Panc1 (cell line): Measurements from ENCODE around the gene MARCHF3. TPM values are rescaled to one million over a fixed set of nuclear protein-coding genes. Genes with fewer than 3 reads are reported as not detected.

Source experiments
- ATAC-seq: fragments of 200-7000 bp; cut with Tn5 transposase; 2 replicates; pipeline ENCODE4 v1.9.1; 2020; ENCODE audit warnings: mild to moderate bottlenecking, moderate library complexity
- BruUV-seq: library from RNA; stranded (reverse); fragments of 400-500 nt; replicated peaks from 2 replicates; lab custom pipeline; 2021; lab: Mats Ljungman, UMichigan
- CTCF ChIA-PET: fragments of 300-600 bp; sonication (Branson Sonifier 250); formaldehyde crosslinking; loops from one replicate; lab custom pipeline; 2022; ENCODE audit warnings: antibody characterized with exemption; lab: Charles Lee
- POLR2A ChIA-PET: fragments of 300-600 bp; sonication (Branson Sonifier 250); formaldehyde crosslinking; loops from one replicate; lab custom pipeline; 2022; ENCODE audit warnings: antibody characterized with exemption; lab: Charles Lee
- DNase-seq: peaks from one replicate; pipeline ENCODE4 v3.0.0-alpha.2; 2010; ENCODE audit warnings: low read depth, low spot score
- H3K27ac ChIP-seq: 2 replicates; pipeline ENCODE4 v1.5.1; 2011; ENCODE audit warnings: mild to moderate bottlenecking, low read length, inconsistent platforms
- H3K27me3 ChIP-seq: fragments of 200-500 bp; sonication (Bioruptor generic); 2 replicates; pipeline ENCODE4 v1.6.0; 2014; ENCODE audit warnings: low read length, inconsistent platforms; ENCODE audit not compliant: control insufficient read depth, insufficient read depth
- H3K36me3 ChIP-seq: fragments of 200-500 bp; sonication (Bioruptor generic); 2 replicates; pipeline ENCODE4 v1.5.1; 2014; ENCODE audit warnings: inconsistent platforms, mild to moderate bottlenecking, low read length, moderate library complexity; ENCODE audit not compliant: control insufficient read depth, insufficient read depth
- H3K4me1 ChIP-seq: 2 replicates; pipeline ENCODE4 v1.5.1; 2011; ENCODE audit warnings: inconsistent platforms, mild to moderate bottlenecking, low read length, moderate library complexity; ENCODE audit not compliant: control insufficient read depth, insufficient read depth
- H3K4me3 ChIP-seq, 2 experiments: 2 replicates each; pipeline ENCODE4 v1.5.1; 2011 to 2012; ENCODE audit warnings: low read depth in 2 of 2, low read length in 2 of 2, mild to moderate bottlenecking in 2 of 2, inconsistent platforms in 1 of 2, moderate library complexity in 1 of 2
- H3K9me3 ChIP-seq: fragments of 200-500 bp; sonication (Bioruptor generic); 2 replicates; pipeline ENCODE4 v1.5.1; 2014; ENCODE audit warnings: low read depth, mild to moderate bottlenecking, inconsistent platforms, low read length, moderate library complexity; ENCODE audit not compliant: control insufficient read depth, insufficient read depth
- POLR2AphosphoS5 ChIP-seq: IDR thresholded peaks from 2 replicates; pipeline ENCODE4 v1.6.1; 2012; ENCODE audit warnings: mild to moderate bottlenecking, low read depth, low read length, moderate library complexity
- SIN3A ChIP-seq: IDR thresholded peaks from 2 replicates; pipeline ENCODE4 v1.6.1; 2012; ENCODE audit warnings: low read depth, mild to moderate bottlenecking, low read length, moderate library complexity, borderline replicate concordance; ENCODE audit not compliant: insufficient read depth
- TCF7L2 ChIP-seq: IDR thresholded peaks from 2 replicates; pipeline ENCODE4 v1.6.1; 2011; ENCODE audit warnings: mild to moderate bottlenecking, low read depth, low read length, inconsistent platforms
- in situ Hi-C: cut with HindIII; loops from 2 replicates; pipeline ENCODE4 v1.10.0; 2016; ENCODE audit warnings: low sequenced_read_pairs, low pct_unique_long_range_greater_than_20kb
- intact Hi-C: fragments of 100-400 bp; cut with micrococcal nuclease; formaldehyde crosslinking; loops from one replicate; pipeline ENCODE4 v1.10.0; 2022; ENCODE audit not compliant: unreplicated experiment
- total RNA-seq: library from RNA; stranded (reverse); gene quantifications from one replicate; pipeline ENCODE4 v1.2.1, GENCODE V29; 2021; ENCODE audit not compliant: unreplicated experiment
- TF ChIP-seq, protein P1 (sequence below), 2 experiments: IDR thresholded peaks; 2 replicates each; pipeline ENCODE4 v1.6.1; 2011 to 2012; ENCODE audit warnings: low read depth in 2 of 2, control low read depth in 1 of 2, low read length in 1 of 2, mild to moderate bottlenecking in 1 of 2, moderate library complexity in 1 of 2; ENCODE audit not compliant: insufficient read depth in 1 of 2
- TF ChIP-seq, protein P2 (sequence below): fragments of 450-650 bp; IDR thresholded peaks from 2 replicates; pipeline ENCODE4 v1.5.1; 2017; ENCODE audit warnings: mild to moderate bottlenecking

Gene MARCHF3
- total RNA-seq, 1 experiment from 2014 or later: 3.0 TPM

DNA sequence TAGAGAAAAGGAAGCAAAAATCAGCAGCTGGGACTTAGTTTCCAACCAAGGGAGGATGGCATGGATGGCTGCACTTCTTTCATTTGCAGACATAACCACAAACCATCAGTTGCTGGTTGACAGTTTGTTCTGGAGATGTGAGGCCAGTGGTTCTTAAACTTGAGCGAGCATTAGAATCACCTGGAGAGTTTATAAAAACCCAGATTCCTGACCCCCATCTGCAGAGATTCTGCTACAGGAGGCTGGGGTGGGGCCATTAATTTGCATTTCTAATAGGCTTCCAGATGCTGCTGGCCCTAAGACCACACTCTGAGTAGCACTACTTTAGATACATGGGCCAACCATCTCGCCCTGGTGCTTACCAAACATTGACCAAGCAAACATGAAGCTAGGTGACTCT lies 60.8 kb downstream of the MARCHF3 start:
- Histone ChIP-seq H3K27me3 (no peaks in the 10 kb centered on the region), H3K27ac (no peak overlapping the region), H3K36me3 (no peaks in the 10 kb centered on the region; the same call in 1 of the 2 replicates), H3K4me3 (no peak overlapping the region), H3K4me1 (no peaks in the 10 kb centered on the region), H3K9me3 (no peaks in the 10 kb centered on the region)
- ChIA-PET POLR2A (no interaction called here), CTCF (no interaction called here)
- ATAC-seq (no peak), DNase-seq (no peak)
- intact Hi-C loops: no loop called here
- BruUV-seq: no TSS peak
- in situ Hi-C loops: no loop called here
- TF ChIP-seq POLR2AphosphoS5 (no peak), TCF7L2 (no peak), SIN3A (no peak)
- TF ChIP-seq, protein P1, sequence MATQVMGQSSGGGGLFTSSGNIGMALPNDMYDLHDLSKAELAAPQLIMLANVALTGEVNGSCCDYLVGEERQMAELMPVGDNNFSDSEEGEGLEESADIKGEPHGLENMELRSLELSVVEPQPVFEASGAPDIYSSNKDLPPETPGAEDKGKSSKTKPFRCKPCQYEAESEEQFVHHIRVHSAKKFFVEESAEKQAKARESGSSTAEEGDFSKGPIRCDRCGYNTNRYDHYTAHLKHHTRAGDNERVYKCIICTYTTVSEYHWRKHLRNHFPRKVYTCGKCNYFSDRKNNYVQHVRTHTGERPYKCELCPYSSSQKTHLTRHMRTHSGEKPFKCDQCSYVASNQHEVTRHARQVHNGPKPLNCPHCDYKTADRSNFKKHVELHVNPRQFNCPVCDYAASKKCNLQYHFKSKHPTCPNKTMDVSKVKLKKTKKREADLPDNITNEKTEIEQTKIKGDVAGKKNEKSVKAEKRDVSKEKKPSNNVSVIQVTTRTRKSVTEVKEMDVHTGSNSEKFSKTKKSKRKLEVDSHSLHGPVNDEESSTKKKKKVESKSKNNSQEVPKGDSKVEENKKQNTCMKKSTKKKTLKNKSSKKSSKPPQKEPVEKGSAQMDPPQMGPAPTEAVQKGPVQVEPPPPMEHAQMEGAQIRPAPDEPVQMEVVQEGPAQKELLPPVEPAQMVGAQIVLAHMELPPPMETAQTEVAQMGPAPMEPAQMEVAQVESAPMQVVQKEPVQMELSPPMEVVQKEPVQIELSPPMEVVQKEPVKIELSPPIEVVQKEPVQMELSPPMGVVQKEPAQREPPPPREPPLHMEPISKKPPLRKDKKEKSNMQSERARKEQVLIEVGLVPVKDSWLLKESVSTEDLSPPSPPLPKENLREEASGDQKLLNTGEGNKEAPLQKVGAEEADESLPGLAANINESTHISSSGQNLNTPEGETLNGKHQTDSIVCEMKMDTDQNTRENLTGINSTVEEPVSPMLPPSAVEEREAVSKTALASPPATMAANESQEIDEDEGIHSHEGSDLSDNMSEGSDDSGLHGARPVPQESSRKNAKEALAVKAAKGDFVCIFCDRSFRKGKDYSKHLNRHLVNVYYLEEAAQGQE (IDR thresholded peaks at IDR 0.05; ENCODE audit: insufficient read depth in 1 of 2, low read depth in 2 of 2, low read length in 1 of 2): no peak
- TF ChIP-seq, protein P2, sequence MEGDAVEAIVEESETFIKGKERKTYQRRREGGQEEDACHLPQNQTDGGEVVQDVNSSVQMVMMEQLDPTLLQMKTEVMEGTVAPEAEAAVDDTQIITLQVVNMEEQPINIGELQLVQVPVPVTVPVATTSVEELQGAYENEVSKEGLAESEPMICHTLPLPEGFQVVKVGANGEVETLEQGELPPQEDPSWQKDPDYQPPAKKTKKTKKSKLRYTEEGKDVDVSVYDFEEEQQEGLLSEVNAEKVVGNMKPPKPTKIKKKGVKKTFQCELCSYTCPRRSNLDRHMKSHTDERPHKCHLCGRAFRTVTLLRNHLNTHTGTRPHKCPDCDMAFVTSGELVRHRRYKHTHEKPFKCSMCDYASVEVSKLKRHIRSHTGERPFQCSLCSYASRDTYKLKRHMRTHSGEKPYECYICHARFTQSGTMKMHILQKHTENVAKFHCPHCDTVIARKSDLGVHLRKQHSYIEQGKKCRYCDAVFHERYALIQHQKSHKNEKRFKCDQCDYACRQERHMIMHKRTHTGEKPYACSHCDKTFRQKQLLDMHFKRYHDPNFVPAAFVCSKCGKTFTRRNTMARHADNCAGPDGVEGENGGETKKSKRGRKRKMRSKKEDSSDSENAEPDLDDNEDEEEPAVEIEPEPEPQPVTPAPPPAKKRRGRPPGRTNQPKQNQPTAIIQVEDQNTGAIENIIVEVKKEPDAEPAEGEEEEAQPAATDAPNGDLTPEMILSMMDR: no peak

DNA sequence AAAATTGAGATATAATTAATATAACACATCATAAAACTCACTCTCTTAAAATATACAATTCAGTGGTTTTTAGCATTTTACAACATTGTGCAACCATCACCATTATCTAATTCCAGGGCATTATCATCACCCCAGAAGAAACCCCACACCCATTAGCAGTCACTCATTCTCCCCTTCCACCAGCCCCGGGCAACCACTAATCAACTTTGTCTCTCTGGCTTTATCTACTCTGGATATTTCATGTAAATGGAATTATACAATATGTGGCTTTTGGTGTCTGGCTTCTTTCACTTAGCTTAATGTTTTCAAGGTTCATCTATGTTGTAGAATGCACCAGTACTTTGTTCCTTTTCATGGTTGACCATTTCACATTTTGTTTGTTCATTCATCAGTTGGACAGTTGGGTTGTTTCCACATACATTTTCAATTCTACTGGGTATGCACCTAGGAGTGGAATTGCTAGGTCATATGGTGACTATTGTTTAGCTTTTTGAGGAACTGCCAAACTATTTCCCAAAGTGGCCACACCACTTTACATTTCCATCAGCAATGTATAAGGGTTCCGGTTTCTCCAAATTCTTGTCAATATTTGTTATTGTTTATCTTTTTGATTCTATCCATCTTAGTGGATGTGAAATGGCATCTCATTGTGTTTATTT lies 62.4 kb downstream of the MARCHF3 start:
- ChIA-PET POLR2A (no interaction called here), CTCF (no interaction called here)
- intact Hi-C loops (no loop called here), in situ Hi-C loops (no loop called here)
- Histone ChIP-seq H3K27ac (no peak overlapping the region), H3K27me3 (no peaks in the 10 kb centered on the region), H3K9me3 (no peaks in the 10 kb centered on the region), H3K36me3 (no peaks in the 10 kb centered on the region; the same call in 1 of the 2 replicates), H3K4me1 (no peaks in the 10 kb centered on the region), H3K4me3 (no peak overlapping the region)
- TF ChIP-seq, protein P2: no peak
- TF ChIP-seq, protein P1 (IDR thresholded peaks at IDR 0.05; ENCODE audit: insufficient read depth in 1 of 2, low read depth in 2 of 2, low read length in 1 of 2): no peak
- no peak for TF ChIP-seq SIN3A
- no peak for TF ChIP-seq POLR2AphosphoS5
- no TSS peak for BruUV-seq
- no peak for ATAC-seq
- DNase-seq: no peak
